Left ventricle myocardium inferior (tissue), 1 donor: ENCODE measurements around the gene CYLD. TPM values are rescaled to one million over a fixed set of nuclear protein-coding genes. Genes with fewer than 3 reads are reported as not detected.

ENCODE experiments used
- DNase-seq: peaks from one replicate; pipeline ENCODE4 v3.0.0-alpha.2; 2020
- H3K27ac ChIP-seq: fragments of 200-600 bp; replicated peaks from 2 replicates; pipeline ENCODE4 v1.8.0; 2021
- H3K27me3 ChIP-seq: fragments of 200-600 bp; 2 replicates; pipeline ENCODE4 v1.8.0; 2021; ENCODE audit warnings: low read depth
- H3K36me3 ChIP-seq: fragments of 200-600 bp; 2 replicates; pipeline ENCODE4 v1.8.0; 2021
- H3K4me1 ChIP-seq: fragments of 200-600 bp; 2 replicates; pipeline ENCODE4 v1.8.0; 2021
- H3K4me3 ChIP-seq: fragments of 200-600 bp; 2 replicates; pipeline ENCODE4 v1.8.0; 2021; ENCODE audit warnings: mild to moderate bottlenecking, moderate library complexity
- H3K9me3 ChIP-seq: fragments of 200-600 bp; replicated peaks from 2 replicates; pipeline ENCODE4 v1.8.0; 2021
- intact Hi-C: fragments of 100-400 bp; cut with micrococcal nuclease; formaldehyde crosslinking; loops from one replicate; pipeline ENCODE4 v1.11.0; 2022
- total RNA-seq: library from RNA; stranded (reverse); fragmentation: NEBNext Ultra II Directional; extraction: Animal tissue kit (Norgen Biotek cat#: 25700); gene quantifications from one replicate; pipeline ENCODE4 v1.2.1, GENCODE V29; 2021
- TF ChIP-seq, protein P1 (sequence below): fragments of 200-600 bp; IDR thresholded peaks from 2 replicates; pipeline ENCODE4 v1.8.0; 2021; ENCODE audit warnings: antibody characterized with exemption, mild to moderate bottlenecking, borderline replicate concordance
- donor health status: DM: no; HTN: yes; CAD: no; lungs with severe emphysema.

The CYLD gene
- total RNA-seq, 1 donor from 2014 or later = 36.0 TPM

GRCh38 chr16:50751528-50751927 is 9.6 kb downstream of the CYLD start:
- peak overlapping the region; percentile 10 for H3K27ac ChIP-seq
- TF ChIP-seq, protein P1, sequence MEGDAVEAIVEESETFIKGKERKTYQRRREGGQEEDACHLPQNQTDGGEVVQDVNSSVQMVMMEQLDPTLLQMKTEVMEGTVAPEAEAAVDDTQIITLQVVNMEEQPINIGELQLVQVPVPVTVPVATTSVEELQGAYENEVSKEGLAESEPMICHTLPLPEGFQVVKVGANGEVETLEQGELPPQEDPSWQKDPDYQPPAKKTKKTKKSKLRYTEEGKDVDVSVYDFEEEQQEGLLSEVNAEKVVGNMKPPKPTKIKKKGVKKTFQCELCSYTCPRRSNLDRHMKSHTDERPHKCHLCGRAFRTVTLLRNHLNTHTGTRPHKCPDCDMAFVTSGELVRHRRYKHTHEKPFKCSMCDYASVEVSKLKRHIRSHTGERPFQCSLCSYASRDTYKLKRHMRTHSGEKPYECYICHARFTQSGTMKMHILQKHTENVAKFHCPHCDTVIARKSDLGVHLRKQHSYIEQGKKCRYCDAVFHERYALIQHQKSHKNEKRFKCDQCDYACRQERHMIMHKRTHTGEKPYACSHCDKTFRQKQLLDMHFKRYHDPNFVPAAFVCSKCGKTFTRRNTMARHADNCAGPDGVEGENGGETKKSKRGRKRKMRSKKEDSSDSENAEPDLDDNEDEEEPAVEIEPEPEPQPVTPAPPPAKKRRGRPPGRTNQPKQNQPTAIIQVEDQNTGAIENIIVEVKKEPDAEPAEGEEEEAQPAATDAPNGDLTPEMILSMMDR = no peak
- intact Hi-C loops = no loop called here

DNA sequence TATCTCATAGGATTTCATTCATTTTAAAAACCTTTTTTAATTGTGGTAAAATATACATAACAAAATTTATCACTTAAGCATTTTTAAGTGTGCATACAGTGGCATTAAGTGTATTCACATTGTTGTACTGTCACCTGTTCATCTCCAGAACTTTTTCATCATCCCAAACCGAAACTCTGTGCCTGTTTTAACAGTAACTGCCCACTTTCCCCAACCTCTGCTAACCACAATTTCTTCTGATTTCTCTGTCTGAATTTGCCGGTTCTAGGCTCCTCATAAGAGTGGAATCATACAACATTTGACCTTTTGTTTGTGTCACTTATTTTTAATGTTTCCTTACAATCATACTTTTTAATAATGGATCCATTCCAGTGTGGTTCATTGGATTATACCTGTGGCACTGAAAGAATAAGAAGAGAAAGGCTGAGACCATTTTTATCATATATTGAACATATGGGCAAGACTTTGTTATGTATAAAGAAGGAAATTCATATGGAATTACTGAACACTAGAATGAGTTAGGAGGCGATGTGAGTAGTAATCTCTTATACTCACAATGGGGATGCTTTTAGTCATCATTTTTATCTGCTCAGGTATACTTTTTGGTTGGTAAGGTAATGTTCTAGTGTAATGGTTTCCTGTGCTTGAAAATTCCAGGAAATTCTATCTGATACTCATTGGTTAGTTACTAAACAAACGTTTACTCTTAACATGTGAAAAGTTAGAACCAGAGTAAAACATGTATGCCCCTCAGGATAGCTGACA is 10.8 kb downstream of the CYLD start:
- intact Hi-C loops = no loop called here
- no peaks in the 10 kb centered on the region for H3K27me3 ChIP-seq
- H3K36me3 ChIP-seq = peaks cover 47% of the 10 kb centered on the region
- H3K27ac ChIP-seq = no peak overlapping the region
- TF ChIP-seq, protein P1 = no peak
- H3K4me1 ChIP-seq = peaks cover 42% of the 10 kb centered on the region
- no peaks in the 10 kb centered on the region for H3K9me3 ChIP-seq
- no peak for DNase-seq
- H3K4me3 ChIP-seq = no peak overlapping the region

More at GRCh38 chr16:50751528-50751927, 9.6 kb downstream of the CYLD start:
- H3K36me3 ChIP-seq = peaks cover 46% of the 10 kb centered on the region
- H3K27me3 ChIP-seq = no peaks in the 10 kb centered on the region
- no peak overlapping the region for H3K4me3 ChIP-seq
- H3K4me1 ChIP-seq = peaks cover 41% of the 10 kb centered on the region
- no peak for DNase-seq
- no peaks in the 10 kb centered on the region for H3K9me3 ChIP-seq

GRCh38 chr16:50756473-50756872 is 14.6 kb downstream of the CYLD start:
- intact Hi-C loops = no loop called here
- TF ChIP-seq, protein P1 = no peak
- Histone ChIP-seq H3K9me3 (no peaks in the 10 kb centered on the region), H3K4me1 (peaks cover 20% of the 10 kb centered on the region), H3K27ac (no peak overlapping the region), H3K27me3 (no peaks in the 10 kb centered on the region), H3K4me3 (no peak overlapping the region), H3K36me3 (peaks cover 55% of the 10 kb centered on the region)
- DNase-seq = no peak

DNA sequence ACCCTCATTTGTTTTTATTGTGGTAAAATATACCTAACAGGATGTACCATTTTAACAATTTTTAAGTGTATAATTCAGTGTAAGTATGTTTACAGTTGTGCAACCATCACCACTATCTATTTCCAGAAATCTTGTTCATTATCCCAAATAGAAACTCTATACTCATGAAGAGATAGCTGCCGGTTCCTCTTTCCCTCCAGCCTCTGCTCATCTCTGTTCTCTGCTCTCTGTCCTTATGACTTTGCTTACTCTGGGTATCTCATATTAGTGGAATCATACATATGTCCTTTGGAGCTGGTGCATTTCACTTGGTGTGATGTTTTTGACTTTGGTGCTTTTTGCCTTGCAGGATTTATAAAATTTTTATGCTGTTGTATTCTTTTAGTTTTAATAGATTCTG is 19.4 kb downstream of the CYLD start:
- Histone ChIP-seq H3K4me3 (no peak overlapping the region), H3K36me3 (peaks cover 41% of the 10 kb centered on the region), H3K9me3 (peaks cover 10% of the 10 kb centered on the region), H3K27me3 (no peaks in the 10 kb centered on the region), H3K4me1 (peaks cover 36% of the 10 kb centered on the region), H3K27ac (no peak overlapping the region)
- TF ChIP-seq, protein P1 = no peak
- intact Hi-C loops = no loop called here
- no peak for DNase-seq

- TF ChIP-seq, protein P1 = no peak
- H3K4me3 ChIP-seq = no peak overlapping the region
- intact Hi-C loops = no loop called here
- DNase-seq = no peak
- peaks cover 15% of the 10 kb centered on the region for H3K9me3 ChIP-seq
- no peaks in the 10 kb centered on the region for H3K27me3 ChIP-seq
- H3K27ac ChIP-seq = no peak overlapping the region
- H3K4me1 ChIP-seq = peaks cover 26% of the 10 kb centered on the region
- peaks cover 50% of the 10 kb centered on the region for H3K36me3 ChIP-seq
Measured at GRCh38 chr16:50762241-50762640, 20.4 kb downstream of the CYLD start.
